HEK293 (cell line): Measurements from ENCODE around the gene NAIF1.

ENCODE experiments used
- CTCF ChIA-PET: fragments of 350-600 bp; formaldehyde crosslinking; extraction: SDS; loops from one replicate; lab custom pipeline; 2021; ENCODE audit warnings: antibody characterized with exemption; lab: Yijun Ruan, JAX
- POLR2A ChIA-PET: fragments of 300-600 bp; formaldehyde crosslinking; extraction: SDS; loops from one replicate; lab custom pipeline; 2020; ENCODE audit warnings: antibody characterized with exemption, inconsistent platforms; lab: Yijun Ruan, JAX
- H3K27ac ChIP-seq: fragments of 200-500 bp; sonication (Bioruptor generic); 2 replicates; pipeline ENCODE4 v1.5.1; 2014; ENCODE audit warnings: low read depth, low read length, control low read depth, inconsistent platforms; ENCODE audit errors: extremely low read depth
- H3K36me3 ChIP-seq, 2 experiments: fragments of 200-500 bp in 1 of 2; sonication (Bioruptor generic) in 1 of 2; 1 replicate in 1 of 2; 2 replicates in 1 of 2; pipeline ENCODE4 v1.5.1; 2014 to 2017; ENCODE audit warnings: inconsistent platforms in 2 of 2, low read length in 2 of 2; ENCODE audit not compliant: control insufficient read depth in 2 of 2, insufficient read depth in 1 of 2
- H3K4me1 ChIP-seq: fragments of 200-500 bp; sonication (Bioruptor generic); 2 replicates; pipeline ENCODE4 v1.5.1; 2014; ENCODE audit warnings: mild to moderate bottlenecking, low read length, inconsistent platforms; ENCODE audit not compliant: control insufficient read depth, insufficient read depth
- H3K4me3 ChIP-seq: 2 replicates; pipeline ENCODE4 v1.5.1; 2011; ENCODE audit warnings: low read depth, mild to moderate bottlenecking, control low read depth, low read length, moderate library complexity
- H3K9me3 ChIP-seq: fragments of 200-500 bp; sonication (Bioruptor generic); 2 replicates; pipeline ENCODE4 v1.5.1; 2014; ENCODE audit warnings: low read depth, low read length, inconsistent platforms; ENCODE audit not compliant: control insufficient read depth, insufficient read depth
- ATF2 ChIP-seq: fragments of 450-650 bp; formaldehyde crosslinking; IDR thresholded peaks from 2 replicates; pipeline ENCODE4 v1.5.1; 2016; ENCODE audit warnings: missing biosample characterization, missing genetic modification characterization, low read depth
- BCL11B ChIP-seq: fragments of 450-650 bp; formaldehyde crosslinking; IDR thresholded peaks from 2 replicates; pipeline ENCODE4 v1.5.1; 2016; ENCODE audit warnings: low read depth, missing biosample characterization, missing genetic modification characterization
- GLIS2 ChIP-seq: fragments of 450-650 bp; formaldehyde crosslinking; IDR thresholded peaks from 2 replicates; pipeline ENCODE4 v1.5.1; 2016; ENCODE audit warnings: missing biosample characterization, missing genetic modification characterization
- KLF1 ChIP-seq: fragments of 450-650 bp; formaldehyde crosslinking; IDR thresholded peaks from 2 replicates; pipeline ENCODE4 v1.5.1; 2016; ENCODE audit warnings: missing biosample characterization, missing genetic modification characterization
- KLF7 ChIP-seq: fragments of 450-650 bp; formaldehyde crosslinking; IDR thresholded peaks from 2 replicates; pipeline ENCODE4 v1.5.1; 2016; ENCODE audit warnings: missing biosample characterization, missing genetic modification characterization, borderline replicate concordance
- MYNN ChIP-seq: fragments of 450-650 bp; formaldehyde crosslinking; IDR thresholded peaks from 2 replicates; pipeline ENCODE4 v1.5.1; 2016; ENCODE audit warnings: missing biosample characterization, missing genetic modification characterization, borderline replicate concordance
- PRDM1 ChIP-seq: fragments of 450-650 bp; formaldehyde crosslinking; IDR thresholded peaks from 2 replicates; pipeline ENCODE4; 2016; ENCODE audit warnings: missing biosample characterization, missing genetic modification characterization
- RBAK ChIP-seq: fragments of 450-650 bp; formaldehyde crosslinking; IDR thresholded peaks from 2 replicates; pipeline ENCODE4 v1.5.1; 2016; ENCODE audit warnings: missing biosample characterization, missing genetic modification characterization
- ZBTB11 ChIP-seq: fragments of 450-650 bp; formaldehyde crosslinking; conservative IDR thresholded peaks from 2 replicates; pipeline ENCODE4 v1.5.1; 2016; ENCODE audit warnings: low read depth, missing biosample characterization, missing genetic modification characterization
- ZEB2 ChIP-seq: fragments of 450-650 bp; formaldehyde crosslinking; IDR thresholded peaks from 2 replicates; pipeline ENCODE4 v1.5.1; 2016; ENCODE audit warnings: missing biosample characterization, missing genetic modification characterization
- ZFP69B ChIP-seq: fragments of 450-650 bp; formaldehyde crosslinking; IDR thresholded peaks from 2 replicates; pipeline ENCODE4 v1.5.1; 2016; ENCODE audit warnings: missing biosample characterization, missing genetic modification characterization
- ZNF148 ChIP-seq: fragments of 450-650 bp; formaldehyde crosslinking; IDR thresholded peaks from 2 replicates; pipeline ENCODE4 v1.5.0; 2017; ENCODE audit warnings: missing biosample characterization, missing genetic modification characterization, borderline replicate concordance
- ZNF324 ChIP-seq: fragments of 450-650 bp; formaldehyde crosslinking; IDR thresholded peaks from 2 replicates; pipeline ENCODE4 v1.5.1; 2016; ENCODE audit warnings: missing biosample characterization, missing genetic modification characterization
- ZNF48 ChIP-seq: fragments of 450-650 bp; formaldehyde crosslinking; IDR thresholded peaks from 2 replicates; pipeline ENCODE4 v1.5.1; 2016; ENCODE audit warnings: missing biosample characterization, missing genetic modification characterization
- ZNF529 ChIP-seq: fragments of 450-650 bp; formaldehyde crosslinking; IDR thresholded peaks from 2 replicates; pipeline ENCODE4 v1.5.1; 2017; ENCODE audit warnings: missing genetic modification characterization, missing biosample characterization; ENCODE audit not compliant: insufficient replicate concordance
- ZNF530 ChIP-seq: fragments of 450-650 bp; formaldehyde crosslinking; IDR thresholded peaks from 2 replicates; pipeline ENCODE4 v1.5.1; 2016; ENCODE audit warnings: low read depth, missing biosample characterization, missing genetic modification characterization
- ZNF561 ChIP-seq: fragments of 450-650 bp; IDR thresholded peaks from 2 replicates; pipeline ENCODE4 v1.5.1; 2018; ENCODE audit warnings: missing biosample characterization, missing genetic modification characterization, borderline replicate concordance
- ZNF621 ChIP-seq: fragments of 450-650 bp; formaldehyde crosslinking; IDR thresholded peaks from 2 replicates; pipeline ENCODE4 v1.5.1; 2017; ENCODE audit warnings: missing biosample characterization, missing genetic modification characterization
- ZNF664 ChIP-seq: fragments of 450-650 bp; formaldehyde crosslinking; IDR thresholded peaks from 2 replicates; pipeline ENCODE4 v1.5.1; 2016; ENCODE audit warnings: missing biosample characterization, missing genetic modification characterization

The NAIF1 gene

GRCh38 chr9:128093011-128093410 lies 25.9 kb upstream of the NAIF1 start:
- H3K4me1 ChIP-seq, result 0 out of 2 replicates have a peak, but pooled peaks cover 7% of the 10 kb centered on the region
- H3K4me3 ChIP-seq, result no peak overlapping the region
- TF ChIP-seq RBAK, result no peak
- no peak for TF ChIP-seq ZFP69B (tag by site-specific recombination)
- no peak for TF ChIP-seq GLIS2 (tag by site-specific recombination)
- no peak for TF ChIP-seq ZBTB11
- TF ChIP-seq MYNN (tag by site-specific recombination), result no peak
- TF ChIP-seq ATF2 (tag by site-specific recombination), result no peak
- TF ChIP-seq ZNF148 (tag by site-specific recombination), result no peak
- TF ChIP-seq ZNF324, result no peak
- no peak for TF ChIP-seq ZEB2
- TF ChIP-seq ZNF48 (tag by site-specific recombination), result no peak
- TF ChIP-seq KLF7 (tag by site-specific recombination), result no peak
- TF ChIP-seq ZNF529 (tag by site-specific recombination), result no peak
- no peak for TF ChIP-seq ZNF664 (tag by site-specific recombination)
- TF ChIP-seq ZNF530 (tag by site-specific recombination), result no peak
- TF ChIP-seq BCL11B (tag by site-specific recombination), result no peak
- no peak for TF ChIP-seq ZNF621 (tag by site-specific recombination)
- TF ChIP-seq ZNF561 (tag by site-specific recombination), result no peak
- TF ChIP-seq, all 188 proteins: peak for 0
- no peak overlapping the region for H3K27ac ChIP-seq
- ChIA-PET CTCF (interaction anchor here (0.6 to 2.8 kb wide), 9 partner anchors 8 to 123 kb away, joined by 3 to 22 read pairs (median 4); no protein-coding TSS in a partner anchor), POLR2A (interaction anchor here (2.2 kb wide), 1 partner anchor 26 kb away, joined by 9 read pairs; the partner anchor contains the start of gene NAIF1)
- H3K36me3 ChIP-seq, result no peaks in the 10 kb centered on the region
- H3K9me3 ChIP-seq, result no peaks in the 10 kb centered on the region

- H3K27ac ChIP-seq, result no peak overlapping the region
- ChIA-PET POLR2A (interaction anchor here (1.1 kb wide), 1 partner anchor 25 kb away, joined by 3 read pairs; the partner anchor contains the start of gene NAIF1), CTCF (interaction anchor here (0.6 to 2.8 kb wide), 7 partner anchors 8 to 94 kb away, joined by 3 to 22 read pairs (median 4); no protein-coding TSS in a partner anchor)
- TF ChIP-seq KLF1 (tag by site-specific recombination) (no peak), PRDM1 (tag by site-specific recombination) (peak; percentile 59; the same call in 1 of the 2 replicates)
- H3K9me3 ChIP-seq, result no peaks in the 10 kb centered on the region
- no peaks in the 10 kb centered on the region for H3K36me3 ChIP-seq
- 0 out of 2 replicates have a peak, but pooled peaks cover 4% of the 10 kb centered on the region for H3K4me1 ChIP-seq
- no peak overlapping the region for H3K4me3 ChIP-seq
Observed at GRCh38 chr9:128092199-128092977, 25.3 kb upstream of the NAIF1 start.
